Mammary epithelial cell (primary cell): Measurements from ENCODE around the gene PLAC9.

ENCODE experiments used
- EZH2 ChIP-seq: IDR thresholded peaks from 2 replicates; pipeline ENCODE4 v1.6.1; 2012; ENCODE audit warnings: low read length, inconsistent platforms, borderline replicate concordance
- TF ChIP-seq, protein P1 (sequence below), 2 donors: IDR thresholded peaks in 1 of 2; conservative IDR thresholded peaks in 1 of 2; 2 replicates each; pipeline ENCODE4 v1.5.1; 2011 to 2012; ENCODE audit warnings: inconsistent platforms in 2 of 2, low read length in 2 of 2, mild to moderate bottlenecking in 2 of 2, control low read depth in 1 of 2, low read depth in 1 of 2; ENCODE audit not compliant: insufficient read depth in 1 of 2; ENCODE audit errors: extremely low read depth in 1 of 2

GRCh38 chr10:80137031-80137862, 4.7 kb downstream of the PLAC9 start:
- TF ChIP-seq, protein P1, sequence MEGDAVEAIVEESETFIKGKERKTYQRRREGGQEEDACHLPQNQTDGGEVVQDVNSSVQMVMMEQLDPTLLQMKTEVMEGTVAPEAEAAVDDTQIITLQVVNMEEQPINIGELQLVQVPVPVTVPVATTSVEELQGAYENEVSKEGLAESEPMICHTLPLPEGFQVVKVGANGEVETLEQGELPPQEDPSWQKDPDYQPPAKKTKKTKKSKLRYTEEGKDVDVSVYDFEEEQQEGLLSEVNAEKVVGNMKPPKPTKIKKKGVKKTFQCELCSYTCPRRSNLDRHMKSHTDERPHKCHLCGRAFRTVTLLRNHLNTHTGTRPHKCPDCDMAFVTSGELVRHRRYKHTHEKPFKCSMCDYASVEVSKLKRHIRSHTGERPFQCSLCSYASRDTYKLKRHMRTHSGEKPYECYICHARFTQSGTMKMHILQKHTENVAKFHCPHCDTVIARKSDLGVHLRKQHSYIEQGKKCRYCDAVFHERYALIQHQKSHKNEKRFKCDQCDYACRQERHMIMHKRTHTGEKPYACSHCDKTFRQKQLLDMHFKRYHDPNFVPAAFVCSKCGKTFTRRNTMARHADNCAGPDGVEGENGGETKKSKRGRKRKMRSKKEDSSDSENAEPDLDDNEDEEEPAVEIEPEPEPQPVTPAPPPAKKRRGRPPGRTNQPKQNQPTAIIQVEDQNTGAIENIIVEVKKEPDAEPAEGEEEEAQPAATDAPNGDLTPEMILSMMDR (conservative IDR thresholded peaks at IDR 0.05 in 1 of 2, IDR thresholded peaks at IDR 0.05 in 1 of 2; ENCODE audit: extremely low read depth in 1 of 2, insufficient read depth in 1 of 2, low read depth in 1 of 2, low read length in 2 of 2) = no peak
- TF ChIP-seq EZH2 = no peak
